GM12873 (cell line): ENCODE data around the gene GPC5.

Source experiments
- CTCF ChIP-seq: IDR thresholded peaks from 2 replicates; pipeline ENCODE4 v1.5.1; 2012; ENCODE audit warnings: low read depth, mild to moderate bottlenecking, moderate library complexity, low read length, control low read depth; ENCODE audit not compliant: insufficient read depth; ENCODE audit errors: missing control alignments

GPC5 gene

GRCh38 chr13:92781965-92782690 is 1383.7 kb downstream of the GPC5 start:
- no peak for TF ChIP-seq CTCF

GRCh38 chr13:92802776-92803175 is 1404.4 kb downstream of the GPC5 start:
- TF ChIP-seq CTCF: no peak

- no peak for TF ChIP-seq CTCF
Measured at GRCh38 chr13:92804346-92804745, 1405.9 kb downstream of the GPC5 start.

GRCh38 chr13:92804926-92805325 is 1406.5 kb downstream of the GPC5 start:
- no peak for TF ChIP-seq CTCF

GRCh38 chr13:92805766-92806165 is 1407.3 kb downstream of the GPC5 start:
- TF ChIP-seq CTCF: no peak

- no peak for TF ChIP-seq CTCF
Measured at GRCh38 chr13:92806215-92806614, 1407.8 kb downstream of the GPC5 start.

GRCh38 chr13:92807353-92807752 is 1408.9 kb downstream of the GPC5 start:
- TF ChIP-seq CTCF: no peak
